ENCODE measurements around the gene CNN1.

- TF ChIP-seq CTCF (IDR thresholded peaks at IDR 0.05) (no peak), POLR2A (IDR thresholded peaks at IDR 0.05) (no peak)
These were observed 59.4 kb downstream of the CNN1 start for GRCh38 chr19:11598103-11598483.

Data from adrenal gland (tissue), 5 donors.